Raji (cell line): ENCODE measurements around the gene RXRA.

Experiments used
- POLR2A ChIP-seq: IDR thresholded peaks from 2 replicates; pipeline ENCODE4 v1.6.1; 2011; ENCODE audit warnings: low read depth, low read length, control low read depth; ENCODE audit not compliant: insufficient read depth

Gene RXRA

DNA sequence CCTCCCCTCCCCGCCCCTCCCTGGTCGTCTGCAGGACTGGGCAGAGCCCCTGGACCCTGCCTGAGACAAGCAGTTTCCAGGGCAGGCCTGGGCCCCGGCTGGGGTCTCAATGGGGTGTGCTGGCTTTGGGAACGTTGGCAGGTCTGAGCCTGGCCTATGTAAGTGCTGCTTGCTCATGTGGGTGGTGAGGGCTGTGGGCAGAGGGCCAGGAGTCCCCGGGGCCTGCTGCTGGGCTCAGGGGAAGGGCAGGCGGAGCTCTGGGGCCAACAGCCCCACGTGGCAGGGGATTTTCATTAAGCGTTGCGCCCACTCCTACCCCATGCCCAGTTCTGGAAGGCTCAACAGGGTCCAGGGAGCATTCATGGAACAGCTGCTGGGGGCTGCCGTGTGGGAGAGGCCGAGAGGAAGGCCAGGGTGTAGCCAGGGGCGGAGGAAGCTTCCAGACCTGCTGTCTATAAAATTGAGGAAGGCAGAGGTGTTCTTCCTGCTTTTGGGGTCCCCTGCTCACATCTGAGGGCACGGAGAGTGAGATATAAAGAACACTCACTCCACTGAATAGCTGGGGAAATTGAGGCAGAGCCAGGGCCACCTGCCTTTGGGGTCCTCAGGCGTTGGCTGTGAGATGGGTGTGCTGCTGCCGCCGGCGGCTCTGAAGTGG lies 32.5 kb downstream of the RXRA start:
- TF ChIP-seq POLR2A: no peak

DNA sequence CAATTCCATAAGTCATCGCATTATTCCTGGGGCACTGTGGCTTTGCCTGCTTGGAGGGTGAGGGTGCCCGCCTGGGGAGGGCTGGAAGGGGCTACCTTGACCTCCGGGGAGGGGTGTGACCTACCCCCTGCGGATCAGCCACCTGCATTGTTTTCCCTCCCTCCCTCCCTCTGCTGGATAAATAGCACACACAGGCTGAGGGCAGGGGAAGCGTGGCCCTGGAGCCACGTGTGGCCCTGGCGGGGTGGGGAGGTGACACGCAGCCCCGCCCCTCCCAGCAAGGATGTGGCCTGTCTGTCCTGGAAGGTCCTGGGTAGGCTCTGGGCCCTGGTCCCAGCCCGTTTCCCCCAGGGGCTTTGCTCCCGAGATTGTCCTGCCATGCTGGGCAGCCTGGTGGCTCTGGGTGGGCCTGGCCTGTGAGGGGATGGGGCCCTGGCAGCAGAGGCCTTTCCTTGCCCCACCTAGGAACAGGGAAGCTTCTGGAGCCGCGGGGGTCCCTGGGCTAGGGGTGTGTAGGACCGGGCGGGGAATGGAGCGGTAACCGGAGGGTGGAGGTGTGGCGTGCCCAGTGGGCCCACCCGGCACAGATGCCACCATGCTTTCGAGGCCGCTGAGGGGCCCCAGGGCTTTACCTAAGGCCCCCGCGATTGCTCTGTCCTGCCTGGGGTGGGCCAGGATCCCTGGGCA lies 33.4 kb downstream of the RXRA start:
- TF ChIP-seq POLR2A: no peak

DNA sequence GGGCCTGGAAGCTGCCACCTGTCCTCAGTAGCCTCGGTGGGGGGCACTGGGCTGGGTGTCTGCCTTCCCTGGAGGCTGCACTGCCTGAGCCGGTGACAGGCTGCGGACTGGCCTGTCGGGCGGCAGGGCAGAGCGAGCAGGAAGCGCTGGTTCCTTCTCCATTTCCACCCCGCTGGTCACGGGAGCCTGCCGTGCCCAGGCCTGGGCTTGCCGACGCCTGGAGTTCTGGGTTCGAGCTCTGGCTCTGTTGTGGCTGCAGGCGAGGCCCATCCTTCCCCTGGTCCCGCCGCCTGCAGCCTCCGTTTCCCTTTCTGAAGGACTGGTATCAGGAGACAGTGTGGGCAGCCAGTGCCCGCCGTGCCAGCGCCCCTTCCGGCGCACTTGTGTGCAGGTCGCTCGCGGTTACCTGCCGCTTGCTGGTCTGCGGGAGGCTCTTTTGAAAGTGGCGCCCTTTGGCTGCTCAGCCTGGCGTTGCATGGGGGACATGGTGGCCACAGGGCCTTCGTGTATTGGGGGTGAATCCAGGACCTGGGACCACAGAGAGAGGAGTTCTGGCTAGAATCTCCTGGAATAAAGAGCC lies 34.0 kb downstream of the RXRA start:
- TF ChIP-seq POLR2A: no peak

DNA sequence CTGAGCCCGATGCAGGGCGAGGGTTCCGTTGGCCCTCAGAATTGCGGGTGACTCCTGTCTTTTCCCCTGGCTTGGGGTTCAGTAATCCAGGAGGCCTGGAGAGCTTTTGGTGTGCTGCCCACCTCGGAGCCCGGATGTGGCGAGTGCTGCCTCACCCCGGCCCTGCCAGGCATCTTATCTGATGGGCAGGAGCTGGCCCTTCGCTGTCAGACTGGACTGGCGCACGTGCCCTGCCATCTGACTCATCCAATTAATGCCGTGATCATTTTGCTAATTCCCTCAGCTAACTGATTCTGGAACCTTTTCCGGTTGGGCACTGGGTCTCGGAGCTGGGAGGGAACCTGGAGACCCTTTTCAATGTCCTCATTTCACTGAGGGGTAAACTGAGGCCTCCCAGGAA lies 34.6 kb downstream of the RXRA start:
- TF ChIP-seq POLR2A: no peak

DNA sequence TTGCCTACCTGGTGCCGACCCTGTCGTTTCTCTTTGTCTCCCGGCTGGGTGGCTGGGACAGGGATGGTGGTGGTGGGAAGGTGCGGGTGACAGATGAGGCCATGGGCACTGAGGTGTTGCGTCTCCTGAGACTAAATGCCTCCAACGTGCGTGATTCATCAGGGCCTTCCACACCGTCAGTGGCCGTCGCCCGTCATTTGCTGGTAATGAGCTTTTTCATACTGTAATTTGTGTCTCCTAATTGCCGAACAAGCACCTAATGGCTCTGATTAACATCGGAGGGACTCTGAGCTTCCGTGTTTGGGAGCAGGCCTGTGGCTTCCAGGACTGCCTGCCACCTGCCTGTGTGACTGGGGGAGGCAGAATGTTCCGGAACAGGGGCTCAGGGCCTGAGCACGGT lies 35.2 kb downstream of the RXRA start:
- no peak for TF ChIP-seq POLR2A

DNA sequence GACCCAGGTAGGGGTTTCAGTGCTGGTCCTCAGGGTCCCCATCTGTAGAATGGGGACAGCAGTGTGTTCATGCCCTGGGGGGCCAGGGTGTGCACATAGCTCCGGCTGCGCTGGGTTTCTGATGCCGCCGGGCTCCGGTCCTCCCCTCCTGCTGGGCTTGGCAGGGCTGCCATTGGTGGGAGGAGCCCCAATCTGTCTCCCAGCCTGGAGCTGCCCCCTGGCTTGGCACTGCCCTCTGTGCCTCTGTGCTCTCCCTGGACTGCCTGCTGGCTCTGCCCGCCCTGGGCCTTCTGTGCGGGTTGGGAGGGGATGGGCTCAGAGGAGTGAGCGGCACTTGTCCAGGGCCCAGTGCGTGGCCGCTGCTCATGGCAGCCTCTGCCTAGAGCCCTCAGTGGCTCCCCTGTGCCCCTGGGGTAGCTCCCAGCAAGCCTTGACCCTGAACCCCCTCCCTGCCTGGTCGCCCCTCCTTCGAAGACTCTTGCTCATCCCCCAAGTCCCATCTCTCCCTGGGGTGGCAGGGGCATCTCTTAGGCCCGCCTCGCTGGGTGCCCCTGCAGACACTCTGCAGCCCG lies 35.7 kb downstream of the RXRA start:
- no peak for TF ChIP-seq POLR2A

DNA sequence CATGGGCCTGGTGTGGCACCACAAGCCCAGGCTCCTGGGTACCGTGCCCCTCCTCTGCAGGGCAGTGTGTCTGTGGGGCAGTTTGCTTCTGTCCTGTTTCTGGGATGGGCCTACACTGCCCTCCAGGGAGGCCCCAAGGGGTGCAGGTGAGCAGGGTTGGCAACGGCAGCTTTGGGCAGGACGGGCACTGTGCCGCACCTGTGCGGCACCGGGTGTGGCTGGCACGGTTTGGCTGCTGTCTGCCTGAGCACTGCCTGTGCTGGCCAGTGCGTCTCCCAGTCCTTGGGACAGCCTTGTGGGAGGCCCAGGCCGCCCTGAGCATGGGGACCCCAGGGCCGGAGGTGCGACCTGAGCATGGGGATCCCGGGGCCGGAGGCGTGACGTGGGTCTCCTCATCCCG lies 37.2 kb downstream of the RXRA start:
- TF ChIP-seq POLR2A: no peak

DNA sequence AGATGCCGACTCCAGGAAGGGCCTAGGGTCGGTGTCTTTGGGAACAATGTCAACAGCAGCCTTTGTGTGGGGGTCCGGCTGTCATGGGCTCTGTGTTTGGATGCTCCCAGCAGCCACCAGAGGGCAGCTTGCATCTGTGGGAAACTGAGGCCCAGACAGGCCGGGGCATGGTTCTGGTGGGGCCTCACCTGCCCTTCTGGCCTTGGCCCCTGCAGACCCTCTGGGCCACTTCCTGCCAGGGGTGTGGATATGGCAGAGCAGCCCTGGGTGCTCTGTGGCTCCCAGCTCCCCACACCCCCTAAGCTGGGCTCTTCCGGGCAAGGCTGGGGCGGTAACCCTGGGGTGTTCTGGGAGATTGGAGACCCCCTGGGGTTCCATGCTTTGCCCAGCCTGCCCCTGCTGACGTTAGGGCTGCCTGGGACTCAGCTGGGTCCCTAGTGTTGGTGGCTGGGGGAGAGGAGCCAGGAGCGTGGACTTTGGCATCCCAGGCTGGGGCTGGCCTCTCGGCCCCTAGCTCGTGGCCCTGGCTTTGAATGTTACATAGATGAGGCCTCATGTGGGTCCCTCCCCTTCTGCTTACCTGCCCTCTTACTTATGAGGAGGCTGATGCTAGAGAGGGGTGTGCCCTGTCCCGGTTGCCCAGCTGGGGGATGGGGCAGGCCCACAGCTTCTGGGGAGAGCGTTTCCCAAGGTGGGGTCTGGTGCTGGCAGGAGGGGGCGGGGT lies 38.3 kb downstream of the RXRA start:
- TF ChIP-seq POLR2A: no peak

DNA sequence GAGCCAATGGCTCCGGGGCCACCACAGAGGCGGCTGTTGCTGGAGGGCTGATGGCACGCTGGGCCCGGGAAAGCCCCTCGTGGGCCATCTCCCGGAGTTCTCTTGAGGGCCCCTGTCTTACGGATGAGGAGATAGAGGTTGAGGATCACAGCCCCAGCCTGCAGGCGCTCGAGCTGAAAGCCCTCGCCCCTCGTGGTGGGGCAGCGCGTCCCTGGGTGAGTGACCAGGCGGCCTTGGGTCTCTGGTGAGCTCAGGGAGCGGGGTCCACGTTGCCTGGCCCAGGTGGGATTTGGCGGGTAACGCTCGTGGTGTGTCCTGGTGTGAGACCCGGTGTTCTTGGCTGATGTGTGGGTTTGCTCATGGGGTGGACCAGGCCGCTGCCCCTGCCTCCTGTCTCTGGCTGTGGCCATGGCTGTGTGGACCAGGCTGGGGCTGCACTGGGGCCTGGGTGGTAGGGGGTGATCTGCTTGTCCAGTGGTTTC lies 38.9 kb downstream of the RXRA start:
- TF ChIP-seq POLR2A: no peak

DNA sequence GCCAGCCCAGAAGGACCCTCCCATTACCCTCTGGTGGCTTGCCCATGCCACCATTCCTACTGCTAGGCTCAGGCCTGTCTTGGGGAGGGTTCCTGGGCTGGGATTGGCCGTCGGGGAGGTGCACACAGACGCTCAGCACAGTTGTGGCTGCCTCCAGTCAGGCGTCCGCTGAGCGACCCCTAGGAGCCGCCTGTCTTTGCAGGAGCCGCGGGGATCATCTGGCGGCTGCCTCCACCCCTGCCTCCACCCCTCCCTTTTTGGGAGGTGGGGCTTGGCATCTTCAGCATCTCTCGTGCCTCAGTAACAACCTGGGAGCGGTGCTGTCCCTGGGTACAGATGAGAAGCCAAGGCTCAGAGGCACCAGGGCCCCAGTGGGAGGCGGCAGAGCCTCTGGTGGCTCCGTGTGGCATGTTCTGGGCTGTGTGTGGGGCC lies 39.6 kb downstream of the RXRA start:
- no peak for TF ChIP-seq POLR2A

DNA sequence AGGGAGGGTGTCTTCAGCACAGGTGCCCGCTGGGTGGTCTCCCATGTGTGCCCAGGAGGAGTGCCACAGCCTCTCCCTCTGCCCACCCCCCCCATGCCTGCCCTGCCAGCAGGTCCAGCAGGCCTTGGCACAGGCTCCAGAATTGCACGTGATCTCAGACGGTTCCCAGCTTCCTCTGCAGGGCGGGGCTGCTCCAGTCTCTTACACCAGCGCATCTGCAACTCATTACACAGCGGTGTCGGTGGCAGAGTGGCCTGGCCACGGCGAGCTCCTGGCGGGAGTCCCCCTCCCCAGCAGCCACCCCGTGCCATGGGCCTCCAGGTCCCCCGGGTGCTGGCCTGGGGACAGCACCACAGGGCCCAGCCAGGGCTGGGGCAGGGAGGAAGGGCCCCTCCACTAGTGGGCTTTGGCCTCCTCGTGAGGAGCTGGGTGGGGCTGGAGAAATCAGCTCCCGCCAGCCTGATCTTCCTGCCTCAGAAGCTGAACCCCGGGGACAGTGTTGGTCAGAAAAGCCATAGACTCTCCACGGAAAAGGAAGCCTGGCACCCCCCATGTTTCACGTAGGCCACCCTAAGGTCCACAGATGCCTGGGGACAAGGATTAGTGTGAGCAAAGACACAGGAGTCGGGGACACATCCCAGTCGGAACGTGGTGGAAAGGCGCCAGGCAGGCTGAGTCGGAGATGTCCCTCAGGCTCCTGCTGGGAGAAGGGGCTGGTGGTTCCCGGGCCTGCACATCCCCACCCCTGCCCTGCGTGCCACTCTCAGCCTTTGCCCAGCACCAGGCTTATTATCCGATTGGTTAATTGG lies 40.2 kb downstream of the RXRA start:
- TF ChIP-seq POLR2A: no peak

DNA sequence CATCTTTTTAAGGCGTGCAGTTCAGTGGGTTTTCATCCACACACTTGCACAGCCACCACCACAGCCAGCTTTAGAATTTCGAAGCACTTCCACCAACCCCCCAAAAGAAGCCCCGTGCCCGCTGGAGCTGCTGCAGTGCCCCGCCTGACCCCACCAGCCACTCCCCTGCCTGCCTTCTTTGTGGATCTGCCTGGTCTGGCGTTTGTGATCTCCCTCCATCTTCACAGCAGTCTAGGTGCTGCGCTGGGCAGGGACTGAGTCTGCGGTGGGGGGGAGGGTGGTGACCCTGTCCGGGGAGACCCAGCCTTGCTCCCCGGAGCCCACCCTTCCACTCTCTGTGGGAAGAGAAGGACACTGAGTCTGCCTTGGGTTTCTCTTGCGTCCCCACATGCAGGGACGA lies 40.8 kb downstream of the RXRA start:
- TF ChIP-seq POLR2A: no peak

DNA sequence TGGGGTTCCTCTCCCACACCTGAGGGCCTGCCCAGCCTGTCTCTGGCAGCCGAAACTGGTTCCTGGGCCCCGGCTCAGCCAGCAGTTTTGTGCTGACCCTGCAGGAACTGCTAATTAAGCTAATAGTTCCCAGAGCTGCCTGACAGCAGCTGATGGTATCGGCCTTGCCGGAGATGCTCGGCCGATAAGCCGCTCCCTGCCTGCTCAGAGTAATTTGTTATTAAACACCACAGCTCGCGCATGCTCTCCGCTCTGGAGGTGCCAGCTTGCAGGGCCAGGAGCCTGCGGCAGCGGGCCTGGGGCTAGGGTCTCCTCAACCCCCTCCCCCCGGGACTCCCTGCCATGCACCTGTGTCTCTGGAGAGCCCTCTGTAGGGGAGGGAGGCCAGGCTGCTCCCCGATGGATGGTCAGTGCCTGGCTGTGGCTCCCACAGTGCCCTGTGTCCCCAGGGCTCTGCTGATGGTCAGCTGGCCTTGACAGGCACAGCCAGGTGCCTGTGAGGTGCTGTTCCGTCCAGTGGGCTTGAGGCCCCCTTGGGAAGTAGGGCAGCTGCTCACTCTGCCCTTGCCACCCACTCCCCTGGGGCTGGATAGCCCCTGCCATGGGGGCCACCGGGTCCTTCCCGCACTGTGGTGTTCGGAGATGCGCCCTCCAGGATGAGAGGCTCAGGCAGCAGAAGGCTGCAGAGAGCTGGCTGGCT lies 41.7 kb downstream of the RXRA start:
- no peak for TF ChIP-seq POLR2A

DNA sequence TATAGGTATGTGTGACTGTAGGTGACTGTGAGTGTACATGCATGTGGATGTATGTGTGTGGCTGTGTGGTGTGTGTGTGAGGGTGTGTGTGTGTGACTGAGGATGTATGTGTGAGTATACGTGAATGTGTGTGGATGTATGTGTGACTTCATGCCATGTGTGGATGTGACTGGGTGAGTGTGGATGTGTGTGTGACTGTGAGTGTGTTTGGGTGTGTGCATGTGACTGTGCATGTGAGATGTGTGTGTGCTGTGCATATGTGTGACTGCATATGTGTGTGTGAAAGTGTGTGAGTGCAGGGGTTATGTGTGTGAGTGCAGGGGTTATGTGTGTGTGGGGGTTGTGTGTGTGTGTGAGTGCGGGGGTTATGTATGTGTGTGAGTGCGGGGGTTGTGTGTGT lies 42.3 kb downstream of the RXRA start:
- no peak for TF ChIP-seq POLR2A
